ENCODE results near the gene MIB2. TPM values are rescaled to one million over a fixed set of nuclear protein-coding genes. Genes with fewer than 3 reads are reported as not detected.

The MIB2 gene
- total and polyA plus RNA-seq, 2 donors (not counting 1 experiment from before 2014, with no cell fraction given): 7.1 to 74.3 TPM

DNA sequence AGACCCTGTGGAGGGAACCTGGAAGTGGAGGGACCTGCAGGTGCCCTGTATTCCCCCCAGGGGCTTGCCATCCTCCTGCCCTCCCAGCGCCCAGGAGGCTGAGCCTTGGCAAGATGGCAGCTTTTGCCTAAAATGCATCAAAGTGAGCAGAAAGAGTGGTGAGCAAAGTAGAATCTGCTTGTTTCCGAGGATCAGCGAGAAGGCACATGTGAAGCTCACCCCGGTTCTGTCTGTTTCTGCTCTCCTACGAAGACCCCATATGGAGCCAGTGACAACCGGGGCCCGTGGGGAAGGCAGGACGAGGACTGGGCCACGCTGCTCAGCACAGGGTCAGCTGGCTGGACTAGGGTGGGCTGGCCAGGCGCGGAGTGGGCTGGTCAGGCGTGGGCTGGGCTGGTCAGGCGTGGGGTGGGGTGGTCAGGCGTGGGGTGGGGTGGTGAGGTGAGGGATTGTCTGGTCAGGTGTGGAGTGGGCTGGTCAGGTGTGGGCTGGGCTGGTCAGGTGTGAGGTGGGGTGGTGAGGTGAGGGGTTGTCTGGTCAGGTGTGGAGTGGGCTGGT, 10.2 kb upstream of the MIB2 start:
- TF ChIP-seq EZH2 (IDR thresholded peaks at IDR 0.05; ENCODE audit: low read length, missing control alignments): no peak
- TF ChIP-seq, protein P1, sequence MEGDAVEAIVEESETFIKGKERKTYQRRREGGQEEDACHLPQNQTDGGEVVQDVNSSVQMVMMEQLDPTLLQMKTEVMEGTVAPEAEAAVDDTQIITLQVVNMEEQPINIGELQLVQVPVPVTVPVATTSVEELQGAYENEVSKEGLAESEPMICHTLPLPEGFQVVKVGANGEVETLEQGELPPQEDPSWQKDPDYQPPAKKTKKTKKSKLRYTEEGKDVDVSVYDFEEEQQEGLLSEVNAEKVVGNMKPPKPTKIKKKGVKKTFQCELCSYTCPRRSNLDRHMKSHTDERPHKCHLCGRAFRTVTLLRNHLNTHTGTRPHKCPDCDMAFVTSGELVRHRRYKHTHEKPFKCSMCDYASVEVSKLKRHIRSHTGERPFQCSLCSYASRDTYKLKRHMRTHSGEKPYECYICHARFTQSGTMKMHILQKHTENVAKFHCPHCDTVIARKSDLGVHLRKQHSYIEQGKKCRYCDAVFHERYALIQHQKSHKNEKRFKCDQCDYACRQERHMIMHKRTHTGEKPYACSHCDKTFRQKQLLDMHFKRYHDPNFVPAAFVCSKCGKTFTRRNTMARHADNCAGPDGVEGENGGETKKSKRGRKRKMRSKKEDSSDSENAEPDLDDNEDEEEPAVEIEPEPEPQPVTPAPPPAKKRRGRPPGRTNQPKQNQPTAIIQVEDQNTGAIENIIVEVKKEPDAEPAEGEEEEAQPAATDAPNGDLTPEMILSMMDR (conservative IDR thresholded peaks at IDR 0.05 in 1 of 2, IDR thresholded peaks at IDR 0.05 in 1 of 2; ENCODE audit: low read depth in 1 of 2, low read length in 2 of 2): no peak
- Histone ChIP-seq H3K9ac (ENCODE audit: insufficient read depth, low read length) (no peak overlapping the region), H3K9me3 (ENCODE audit: control insufficient read depth, insufficient read depth, low read depth, low read length) (no peaks in the 10 kb centered on the region), H3K36me3 (ENCODE audit: control insufficient read depth, insufficient read depth, low read length) (no peaks in the 10 kb centered on the region), H2AFZ (ENCODE audit: low read length) (no peak overlapping the region), H3K4me1 (ENCODE audit: control insufficient read depth, extremely low read depth, insufficient read depth, low read length) (no peaks in the 10 kb centered on the region), H4K20me1 (ENCODE audit: control insufficient read depth, extremely low read depth, insufficient read depth, low read length) (no peaks in the 10 kb centered on the region), H3K79me2 (ENCODE audit: control insufficient read depth, insufficient read depth, low read length) (no peaks in the 10 kb centered on the region), H3K27ac (ENCODE audit: insufficient read depth, low read length) (no peak overlapping the region), H3K4me3 (replicated peaks in 1 of 4; ENCODE audit: control extremely low read depth in 1 of 4, insufficient read depth in 1 of 4, low read depth in 3 of 4, low read length in 4 of 4) (no peak overlapping the region), H3K4me2 (ENCODE audit: extremely low read depth, insufficient read depth, low read length) (no peak overlapping the region), H3K27me3 (ENCODE audit: control insufficient read depth, insufficient read depth, low read length) (peaks cover 4% of the 10 kb centered on the region)
- DNase-seq (ENCODE audit: low read depth in 2 of 2): no peak

DNA sequence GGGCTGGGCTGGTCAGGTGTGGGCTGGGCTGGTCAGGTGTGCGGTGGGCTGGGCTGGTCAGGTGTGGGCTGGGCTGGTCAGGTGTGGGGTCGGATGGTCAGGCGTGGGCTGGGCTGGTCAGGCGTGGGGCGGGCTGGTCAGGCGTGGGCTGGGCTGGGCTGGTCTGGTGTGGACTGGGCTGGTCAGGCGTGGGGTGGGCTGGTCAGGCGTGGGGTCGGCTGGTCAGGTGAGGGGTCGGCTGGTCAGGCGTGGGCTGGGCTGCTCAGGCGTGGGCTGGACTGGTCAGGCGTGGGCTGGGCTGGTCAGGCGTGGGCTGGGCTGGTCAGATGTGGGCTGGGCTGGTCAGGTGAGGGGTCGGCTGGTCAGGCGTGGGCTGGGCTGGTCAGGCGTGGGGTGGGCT, 9.6 kb upstream of the MIB2 start:
- Histone ChIP-seq H3K4me3 (replicated peaks in 1 of 4; ENCODE audit: control extremely low read depth in 1 of 4, insufficient read depth in 1 of 4, low read depth in 3 of 4, low read length in 4 of 4) (no peak overlapping the region), H3K9me3 (ENCODE audit: control insufficient read depth, insufficient read depth, low read depth, low read length) (no peaks in the 10 kb centered on the region), H3K4me2 (ENCODE audit: extremely low read depth, insufficient read depth, low read length) (no peak overlapping the region), H2AFZ (ENCODE audit: low read length) (no peak overlapping the region), H3K27me3 (ENCODE audit: control insufficient read depth, insufficient read depth, low read length) (no peaks in the 10 kb centered on the region), H4K20me1 (ENCODE audit: control insufficient read depth, extremely low read depth, insufficient read depth, low read length) (no peaks in the 10 kb centered on the region), H3K4me1 (ENCODE audit: control insufficient read depth, extremely low read depth, insufficient read depth, low read length) (no peaks in the 10 kb centered on the region), H3K36me3 (ENCODE audit: control insufficient read depth, insufficient read depth, low read length) (no peaks in the 10 kb centered on the region), H3K27ac (ENCODE audit: insufficient read depth, low read length) (no peak overlapping the region), H3K9ac (ENCODE audit: insufficient read depth, low read length) (no peak overlapping the region), H3K79me2 (ENCODE audit: control insufficient read depth, insufficient read depth, low read length) (no peaks in the 10 kb centered on the region)
- DNase-seq (ENCODE audit: low read depth in 2 of 2): no peak
- TF ChIP-seq, protein P1 (conservative IDR thresholded peaks at IDR 0.05 in 1 of 2, IDR thresholded peaks at IDR 0.05 in 1 of 2; ENCODE audit: low read depth in 1 of 2, low read length in 2 of 2): no peak
- TF ChIP-seq EZH2 (IDR thresholded peaks at IDR 0.05; ENCODE audit: low read length, missing control alignments): no peak

DNA sequence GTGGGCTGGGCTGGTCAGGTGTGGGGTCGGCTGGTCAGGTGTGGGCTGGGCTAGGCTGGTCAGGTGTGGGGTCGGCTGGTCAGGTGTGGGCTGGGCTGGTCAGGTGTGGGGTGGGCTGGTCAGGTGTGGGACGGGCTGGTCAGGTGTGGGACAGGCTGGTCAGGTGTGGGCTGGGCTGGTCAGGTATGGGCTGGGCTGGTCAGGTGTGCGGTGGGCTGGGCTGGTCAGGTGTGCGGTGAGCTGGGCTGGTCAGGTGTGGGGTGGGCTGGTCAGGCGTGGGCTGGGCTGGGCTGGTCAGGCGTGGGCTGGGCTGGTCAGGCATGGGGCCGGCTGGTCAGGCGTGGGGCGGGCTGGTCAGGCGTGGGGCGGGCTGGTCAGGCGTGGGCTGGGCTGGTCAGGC, 9.1 kb upstream of the MIB2 start:
- H3K36me3 ChIP-seq (ENCODE audit: control insufficient read depth, insufficient read depth, low read length): no peaks in the 10 kb centered on the region
- TF ChIP-seq, protein P1 (conservative IDR thresholded peaks at IDR 0.05 in 1 of 2, IDR thresholded peaks at IDR 0.05 in 1 of 2; ENCODE audit: low read depth in 1 of 2, low read length in 2 of 2): no peak
- TF ChIP-seq EZH2 (IDR thresholded peaks at IDR 0.05; ENCODE audit: low read length, missing control alignments): no peak
- no peaks in the 10 kb centered on the region for H3K4me1 ChIP-seq (ENCODE audit: control insufficient read depth, extremely low read depth, insufficient read depth, low read length)
- H3K9ac ChIP-seq (ENCODE audit: insufficient read depth, low read length): no peak overlapping the region
- no peaks in the 10 kb centered on the region for H4K20me1 ChIP-seq (ENCODE audit: control insufficient read depth, extremely low read depth, insufficient read depth, low read length)
- no peaks in the 10 kb centered on the region for H3K79me2 ChIP-seq (ENCODE audit: control insufficient read depth, insufficient read depth, low read length)
- no peaks in the 10 kb centered on the region for H3K9me3 ChIP-seq (ENCODE audit: control insufficient read depth, insufficient read depth, low read depth, low read length)
- no peak overlapping the region for H3K4me3 ChIP-seq (replicated peaks in 1 of 4; ENCODE audit: control extremely low read depth in 1 of 4, insufficient read depth in 1 of 4, low read depth in 3 of 4, low read length in 4 of 4)
- H3K4me2 ChIP-seq (ENCODE audit: extremely low read depth, insufficient read depth, low read length): no peak overlapping the region
- no peak overlapping the region for H3K27ac ChIP-seq (ENCODE audit: insufficient read depth, low read length)
- H3K27me3 ChIP-seq (ENCODE audit: control insufficient read depth, insufficient read depth, low read length): no peaks in the 10 kb centered on the region
- H2AFZ ChIP-seq (ENCODE audit: low read length): no peak overlapping the region
- no peak for DNase-seq (ENCODE audit: low read depth in 2 of 2)
